Subcutaneous adipose tissue (tissue), 4 donors: ENCODE results near the gene PANX1. TPM values are rescaled to one million over a fixed set of nuclear protein-coding genes. Genes with fewer than 3 reads are reported as not detected.

Experiments used
- total RNA-seq, 4 donors: library from RNA; depleted of rRNA; stranded (reverse); fragments of >200 nt; gene quantifications; one replicate each; pipeline ENCODE4 v1.1.0, GENCODE V29; 2016
- TF ChIP-seq, protein P1 (sequence below): fragments of 450-650 bp; IDR thresholded peaks from one replicate; pipeline ENCODE4 v1.5.1; 2016; ENCODE audit warnings: low read depth, mild to moderate bottlenecking, control low read depth, antibody characterized with exemption, moderate library complexity

Gene PANX1
- total RNA-seq, 4 donors from 2014 or later = 8.9 to 20.3 (median 19.6) TPM

DNA sequence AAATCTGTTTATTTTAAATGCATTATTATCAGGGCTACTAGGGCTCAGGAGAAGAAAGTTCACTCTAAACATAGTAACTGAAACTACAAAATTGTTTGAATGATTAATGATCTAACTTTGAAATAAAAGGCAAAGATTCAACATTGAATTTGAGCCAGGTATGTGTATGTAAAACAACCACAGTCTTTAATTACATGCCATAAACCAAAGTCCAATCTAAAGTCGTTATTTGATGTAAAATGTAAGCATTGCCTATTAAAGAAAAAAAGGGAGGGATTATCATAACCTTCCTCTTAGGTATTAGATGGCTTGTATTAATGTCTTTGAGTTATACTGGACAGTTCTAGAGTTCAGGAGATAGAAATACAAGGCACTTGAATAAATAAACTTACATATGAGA lies 25.2 kb upstream of the PANX1 start:
- TF ChIP-seq, protein P1, sequence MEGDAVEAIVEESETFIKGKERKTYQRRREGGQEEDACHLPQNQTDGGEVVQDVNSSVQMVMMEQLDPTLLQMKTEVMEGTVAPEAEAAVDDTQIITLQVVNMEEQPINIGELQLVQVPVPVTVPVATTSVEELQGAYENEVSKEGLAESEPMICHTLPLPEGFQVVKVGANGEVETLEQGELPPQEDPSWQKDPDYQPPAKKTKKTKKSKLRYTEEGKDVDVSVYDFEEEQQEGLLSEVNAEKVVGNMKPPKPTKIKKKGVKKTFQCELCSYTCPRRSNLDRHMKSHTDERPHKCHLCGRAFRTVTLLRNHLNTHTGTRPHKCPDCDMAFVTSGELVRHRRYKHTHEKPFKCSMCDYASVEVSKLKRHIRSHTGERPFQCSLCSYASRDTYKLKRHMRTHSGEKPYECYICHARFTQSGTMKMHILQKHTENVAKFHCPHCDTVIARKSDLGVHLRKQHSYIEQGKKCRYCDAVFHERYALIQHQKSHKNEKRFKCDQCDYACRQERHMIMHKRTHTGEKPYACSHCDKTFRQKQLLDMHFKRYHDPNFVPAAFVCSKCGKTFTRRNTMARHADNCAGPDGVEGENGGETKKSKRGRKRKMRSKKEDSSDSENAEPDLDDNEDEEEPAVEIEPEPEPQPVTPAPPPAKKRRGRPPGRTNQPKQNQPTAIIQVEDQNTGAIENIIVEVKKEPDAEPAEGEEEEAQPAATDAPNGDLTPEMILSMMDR = no peak

DNA sequence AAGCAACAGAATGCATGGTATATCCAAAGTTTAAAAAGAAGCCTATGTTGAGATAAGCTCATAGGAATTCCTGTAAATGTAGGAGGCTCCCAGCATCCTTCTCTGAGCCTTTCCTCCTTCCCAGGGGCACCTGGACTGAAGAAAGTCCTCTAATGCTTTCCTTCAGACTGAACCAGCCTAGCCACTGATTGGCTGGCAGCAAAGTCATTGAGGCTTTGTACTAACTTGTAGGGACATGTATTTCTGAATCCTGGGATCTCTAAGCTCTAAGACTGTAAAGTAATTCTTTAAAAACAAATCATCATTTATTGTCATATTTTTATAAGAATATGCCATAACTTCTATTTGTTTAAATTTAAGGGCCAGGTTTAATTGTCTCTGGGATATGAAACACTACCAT lies 23.9 kb upstream of the PANX1 start:
- TF ChIP-seq, protein P1 = no peak

DNA sequence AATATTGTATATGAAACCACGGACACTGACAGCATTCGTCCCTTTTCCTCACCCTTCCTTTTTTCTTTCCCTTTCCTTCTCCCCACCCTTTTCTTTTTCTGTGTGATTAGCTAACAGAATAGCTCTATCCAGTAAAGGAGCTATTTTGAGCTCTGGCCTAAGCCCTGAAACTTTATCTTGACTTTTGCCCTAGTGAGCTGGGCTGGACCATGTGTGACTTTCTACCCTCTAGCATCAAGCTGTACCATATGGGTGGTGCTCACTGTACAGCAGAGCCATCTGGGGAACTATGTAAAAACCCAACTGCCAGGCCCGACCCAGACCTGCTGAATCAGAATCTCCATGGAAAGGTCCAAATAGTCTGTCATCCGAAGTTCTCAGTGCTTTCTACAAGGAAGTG lies 21.9 kb upstream of the PANX1 start:
- TF ChIP-seq, protein P1 = no peak

DNA sequence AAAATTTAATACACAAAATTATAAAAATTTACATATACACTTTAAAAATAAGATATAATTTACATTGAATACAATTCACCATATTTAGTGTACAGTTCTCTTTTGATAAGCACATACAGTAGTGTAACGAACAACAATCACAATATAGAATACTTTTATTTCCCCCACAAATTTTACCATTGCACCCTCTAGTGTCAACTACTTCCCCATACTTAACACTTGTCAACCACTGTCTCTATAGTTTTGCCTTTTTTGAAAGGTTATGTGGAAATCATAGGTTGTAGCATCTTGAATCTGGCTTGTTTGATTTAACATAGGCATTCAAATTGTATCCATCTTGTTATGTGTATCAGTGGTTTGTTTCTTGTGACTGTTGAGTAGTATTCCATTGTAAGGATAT lies 21.3 kb upstream of the PANX1 start:
- TF ChIP-seq, protein P1 = no peak

DNA sequence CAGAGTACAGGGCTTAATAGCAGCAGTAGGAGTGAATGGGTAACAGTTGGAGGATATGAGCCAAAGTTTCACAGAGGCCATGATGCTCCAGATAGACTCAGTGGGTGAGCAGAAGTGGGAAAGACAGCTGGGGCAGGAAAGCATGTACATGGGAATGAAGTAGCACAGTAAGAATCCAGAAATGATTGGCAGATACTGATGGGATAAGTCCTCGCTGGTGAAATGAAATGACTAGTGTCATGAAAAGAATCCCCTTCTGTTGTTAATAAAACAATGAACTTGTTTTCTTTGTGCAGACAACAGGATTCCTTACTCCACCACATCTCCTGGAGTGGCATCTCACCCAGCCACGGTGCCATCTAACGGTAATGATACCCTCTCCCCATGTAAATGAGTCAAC lies 17.4 kb upstream of the PANX1 start:
- TF ChIP-seq, protein P1 = no peak

DNA sequence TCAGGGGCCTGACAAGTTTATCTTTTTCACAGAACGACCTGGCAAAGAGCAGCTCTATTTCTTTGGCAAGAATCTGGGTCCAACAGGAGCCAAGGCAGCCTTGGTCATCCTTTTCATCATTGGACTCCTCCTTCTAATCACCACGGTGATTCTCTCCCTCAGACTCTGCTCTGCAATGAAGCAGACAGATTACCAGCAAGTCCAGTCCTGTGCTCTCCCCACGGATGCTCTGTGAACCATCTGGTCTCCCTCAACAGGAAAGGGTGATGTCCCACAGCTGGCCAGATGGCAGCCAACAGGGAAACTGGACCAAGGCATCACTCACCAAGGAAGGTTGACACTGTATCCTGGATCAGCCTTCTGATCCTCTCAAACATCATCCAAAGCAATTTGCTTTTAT lies 17.0 kb upstream of the PANX1 start:
- TF ChIP-seq, protein P1 = no peak

DNA sequence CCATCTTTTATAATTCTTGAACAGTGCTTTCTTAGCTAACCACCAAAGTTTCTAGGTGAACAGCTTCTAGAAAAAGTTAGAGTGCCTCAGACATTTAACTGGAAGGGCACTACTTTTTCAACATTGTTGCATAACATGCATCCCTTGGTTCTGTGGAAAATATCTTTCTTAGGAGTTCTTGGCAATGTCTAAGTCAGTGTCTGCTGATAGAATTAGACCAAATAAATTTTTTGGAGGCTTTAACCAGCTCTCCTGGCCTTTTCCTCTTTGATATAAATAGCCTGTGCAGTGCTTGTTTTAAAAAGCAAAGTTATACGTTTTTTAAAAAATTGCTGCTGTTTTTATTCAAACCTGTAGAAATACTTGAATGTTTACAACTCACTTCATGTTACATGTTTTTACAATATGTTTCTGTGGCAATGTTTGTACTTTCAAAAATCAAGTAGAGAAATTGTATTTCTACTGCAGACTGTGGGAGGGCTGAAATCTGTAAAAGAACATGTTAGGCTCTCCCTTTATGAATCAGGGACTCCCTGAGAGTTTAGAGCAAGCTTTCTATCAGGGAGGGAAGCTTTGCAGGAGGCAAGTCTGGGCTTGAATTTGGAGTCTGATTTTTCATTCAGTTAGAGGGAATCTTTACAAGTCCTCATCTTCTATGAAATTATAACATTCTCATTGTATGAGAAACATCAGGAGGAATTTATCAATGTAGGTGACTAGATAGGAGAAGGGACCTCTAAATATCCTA lies 16.3 kb upstream of the PANX1 start:
- TF ChIP-seq, protein P1 = no peak
